Hepatocyte (in vitro differentiated cells): Measurements from ENCODE around the gene ARHGEF4. TPM values are rescaled to one million over a fixed set of nuclear protein-coding genes. Genes with fewer than 3 reads are reported as not detected.

Experiments
- DNase-seq: peaks from one replicate; pipeline ENCODE4 v3.0.0-alpha.2; 2016; ENCODE audit warnings: low spot score
- H2AFZ ChIP-seq: fragments of 200-600 bp; sonication (generic); 2 replicates; pipeline ENCODE4 v1.6.0; 2016; ENCODE audit warnings: antibody characterized with exemption, mild to moderate bottlenecking
- H3K27ac ChIP-seq: fragments of 200-600 bp; sonication (generic); 2 replicates; pipeline ENCODE4 v1.5.1; 2016; ENCODE audit warnings: mild to moderate bottlenecking
- H3K27me3 ChIP-seq: fragments of 200-600 bp; sonication (generic); 2 replicates; pipeline ENCODE4 v1.6.1; 2016
- H3K36me3 ChIP-seq: fragments of 200-600 bp; sonication (generic); replicated peaks from 2 replicates; pipeline ENCODE4 v1.5.1; 2016; ENCODE audit warnings: low read depth; ENCODE audit not compliant: insufficient read depth
- H3K4me1 ChIP-seq: fragments of 200-600 bp; sonication (generic); 2 replicates; pipeline ENCODE4 v1.5.1; 2016; ENCODE audit warnings: mild to moderate bottlenecking, moderate library complexity; ENCODE audit not compliant: insufficient read depth
- H3K4me2 ChIP-seq: fragments of 200-600 bp; sonication (generic); 2 replicates; pipeline ENCODE4 v1.6.0; 2016
- H3K4me3 ChIP-seq: fragments of 200-600 bp; sonication (generic); 2 replicates; pipeline ENCODE4 v1.5.1; 2016; ENCODE audit warnings: mild to moderate bottlenecking
- H3K79me2 ChIP-seq: fragments of 200-600 bp; sonication (generic); 2 replicates; pipeline ENCODE4 v1.6.0; 2017; ENCODE audit warnings: mild to moderate bottlenecking
- H3K9me2 ChIP-seq: fragments of 200-600 bp; sonication (generic); replicated peaks from 2 replicates; pipeline ENCODE4 v1.6.0; 2017; ENCODE audit warnings: mild to moderate bottlenecking; ENCODE audit not compliant: insufficient read depth
- H3K9me3 ChIP-seq: fragments of 200-600 bp; sonication (generic); 2 replicates; pipeline ENCODE4 v1.5.1; 2016; ENCODE audit warnings: low read depth, mild to moderate bottlenecking
- H4K20me1 ChIP-seq: fragments of 200-600 bp; sonication (generic); 2 replicates; pipeline ENCODE4 v1.6.0; 2016; ENCODE audit warnings: mild to moderate bottlenecking; ENCODE audit not compliant: insufficient read depth, poor library complexity, severe bottlenecking
- CTCF ChIP-seq: fragments of 200-600 bp; sonication (generic); IDR thresholded peaks from 2 replicates; pipeline ENCODE4 v1.5.1; 2016; ENCODE audit warnings: antibody characterized with exemption, mild to moderate bottlenecking; ENCODE audit not compliant: poor library complexity
- EZH2 ChIP-seq: fragments of 200-600 bp; sonication (generic); IDR thresholded peaks from 2 replicates; pipeline ENCODE4 v1.6.1; 2016; ENCODE audit warnings: antibody characterized with exemption, mild to moderate bottlenecking, borderline replicate concordance
- EZH2phosphoT487 ChIP-seq: fragments of 200-600 bp; sonication (generic); IDR thresholded peaks from one replicate; pipeline ENCODE4 v1.6.1; 2018; ENCODE audit warnings: antibody characterized with exemption, mild to moderate bottlenecking, low read depth, moderate library complexity; ENCODE audit not compliant: unreplicated experiment, severe bottlenecking
- WGBS: methylation state at CpG from one replicate; pipeline ENCODE4 v1.1.6; 2016; ENCODE audit warnings: low lambda C conversion rate; ENCODE audit errors: missing lambda C conversion rate; 5-methylcytosine and 5-hydroxymethylcytosine counted together
- polyA plus RNA-seq: library from polyadenylated mRNA; unstranded; fragments of >200 nt; fragmentation: Nextera tagmentation; extraction: Ambion mirVana; gene quantifications from 2 replicates; pipeline ENCODE4 v1.2.1, GENCODE V29; 2016
- total RNA-seq: library from RNA; depleted of rRNA; stranded (reverse); fragments of >200 nt; gene quantifications from 2 replicates; pipeline ENCODE4 v1.2.3, GENCODE V29; 2014

ARHGEF4 gene
- total and polyA plus RNA-seq, 2 experiments from 2014 or later, result 11.2 to 15.8 TPM

- no peak overlapping the region for H3K27ac ChIP-seq
- no peaks in the 10 kb centered on the region for H3K9me2 ChIP-seq
- H4K20me1 ChIP-seq, result no peaks in the 10 kb centered on the region
- H3K27me3 ChIP-seq, result no peaks in the 10 kb centered on the region
- DNase-seq, result no peak
- H3K4me2 ChIP-seq, result no peak overlapping the region
- peaks cover 12% of the 10 kb centered on the region for H3K4me1 ChIP-seq
- TF ChIP-seq CTCF (no peak), EZH2 (no peak), EZH2phosphoT487 (no peak)
- no peak overlapping the region for H2AFZ ChIP-seq
- no peak overlapping the region for H3K4me3 ChIP-seq
- WGBS, result 76% methylated on average over 6 of the region's 6 CpGs
- no peaks in the 10 kb centered on the region for H3K9me3 ChIP-seq
- H3K36me3 ChIP-seq, result no peaks in the 10 kb centered on the region
- no peaks in the 10 kb centered on the region for H3K79me2 ChIP-seq
Observed at GRCh38 chr2:131037398-131038257, 200.9 kb downstream of the ARHGEF4 start.

GRCh38 chr2:131038258-131039100, 201.8 kb downstream of the ARHGEF4 start:
- WGBS, result 93% methylated on average over 15 of the region's 17 CpGs
- H3K27me3 ChIP-seq, result no peaks in the 10 kb centered on the region
- no peak for DNase-seq

GRCh38 chr2:131039101-131039440, 202.4 kb downstream of the ARHGEF4 start:
- peaks cover 8% of the 10 kb centered on the region for H3K4me1 ChIP-seq
- no peak overlapping the region for H3K27ac ChIP-seq
- no peaks in the 10 kb centered on the region for H3K36me3 ChIP-seq
- WGBS, result 92% methylated on average over 9 of the region's 9 CpGs
- no peak overlapping the region for H3K4me2 ChIP-seq
- no peak overlapping the region for H2AFZ ChIP-seq
- no peaks in the 10 kb centered on the region for H3K79me2 ChIP-seq
- TF ChIP-seq CTCF (no peak), EZH2 (no peak)
- H3K9me3 ChIP-seq, result no peaks in the 10 kb centered on the region
- no peak overlapping the region for H3K4me3 ChIP-seq
- no peaks in the 10 kb centered on the region for H3K9me2 ChIP-seq
- no peaks in the 10 kb centered on the region for H3K27me3 ChIP-seq
- H4K20me1 ChIP-seq, result no peaks in the 10 kb centered on the region
- no peak for DNase-seq

More at GRCh38 chr2:131038258-131039100, 201.8 kb downstream of the ARHGEF4 start:
- Histone ChIP-seq H4K20me1 (no peaks in the 10 kb centered on the region), H3K4me1 (peaks cover 12% of the 10 kb centered on the region), H2AFZ (no peak overlapping the region), H3K36me3 (no peaks in the 10 kb centered on the region), H3K9me3 (no peaks in the 10 kb centered on the region), H3K4me2 (no peak overlapping the region), H3K79me2 (no peaks in the 10 kb centered on the region), H3K4me3 (no peak overlapping the region), H3K27ac (no peak overlapping the region), H3K9me2 (no peaks in the 10 kb centered on the region)
- TF ChIP-seq EZH2 (no peak), CTCF (no peak), EZH2phosphoT487 (no peak)
